ENCODE data around the gene TTC23L.
"Not testable (repeated sequence)": the region's sequence is repeated elsewhere in the genome, so short reads cannot be mapped to it uniquely, and the experiment has no call there.

TTC23L gene

GRCh38 chr5:34923256-34923655 lies 84.3 kb downstream of the TTC23L start:
- not testable (repeated sequence) for DNase-seq (ENCODE audit: low spot score)

- DNase-seq (ENCODE audit: low spot score): no peak
These were observed 84.9 kb downstream of the TTC23L start for GRCh38 chr5:34923694-34924461.

GRCh38 chr5:34924462-34924765 lies 85.5 kb downstream of the TTC23L start:
- no peak for DNase-seq (ENCODE audit: low spot score)

GRCh38 chr5:34926318-34926888 lies 87.4 kb downstream of the TTC23L start:
- no peak for DNase-seq (ENCODE audit: low spot score)

- DNase-seq (ENCODE audit: low spot score): no peak
These were observed 88.8 kb downstream of the TTC23L start for GRCh38 chr5:34927785-34928184.

GRCh38 chr5:34928267-34928666 lies 89.3 kb downstream of the TTC23L start:
- no peak for DNase-seq (ENCODE audit: low spot score)

GRCh38 chr5:34929134-34929719 lies 90.3 kb downstream of the TTC23L start, which contains the start of gene DNAJC21:
DNAJC21 (plus strand) TSS chr5:34929559; CDS start chr5:34929820, 261 bp downstream.
- DNase-seq (ENCODE audit: low spot score): peak; percentile 99

- peak; percentile 82 for DNase-seq (ENCODE audit: low spot score)
These were observed 90.9 kb downstream of the TTC23L start for GRCh38 chr5:34929720-34930461.

- no peak for DNase-seq (ENCODE audit: low spot score)
These were observed 91.5 kb downstream of the TTC23L start for GRCh38 chr5:34930462-34930844.

- no peak for DNase-seq (ENCODE audit: low spot score)
These were observed 91.9 kb downstream of the TTC23L start for GRCh38 chr5:34930870-34931269.

GRCh38 chr5:34932947-34933346 lies 94.0 kb downstream of the TTC23L start:
- no peak for DNase-seq (ENCODE audit: low spot score)

- DNase-seq (ENCODE audit: low spot score): no peak
These were observed 103.0 kb downstream of the TTC23L start for GRCh38 chr5:34941936-34942335.

GRCh38 chr5:34944044-34944443 lies 105.1 kb downstream of the TTC23L start:
- DNase-seq (ENCODE audit: low spot score): no peak

- no peak for DNase-seq (ENCODE audit: low spot score)
These were observed 105.6 kb downstream of the TTC23L start for GRCh38 chr5:34944460-34945047.

All from Ammon's horn (tissue), 1 donor.